DMS79 treated with DMSO at 0.1 percent for 48 hours (cell line): Measurements from ENCODE around the gene LCP2.
"Not testable (repeated sequence)": the region's sequence is repeated elsewhere in the genome, so short reads cannot be mapped to it uniquely, and the experiment has no call there.

ENCODE experiments used
- DNase-seq: peaks from one replicate; lab custom pipeline; 2025; lab: John Stamatoyannopoulos, UW

The LCP2 gene

GRCh38 chr5:170248172-170248930 is 49.2 kb downstream of the LCP2 start:
- no peak for DNase-seq

GRCh38 chr5:170247363-170247762 is 50.2 kb downstream of the LCP2 start:
- DNase-seq = no peak

GRCh38 chr5:170246126-170246870 is 51.3 kb downstream of the LCP2 start:
- no peak for DNase-seq

- DNase-seq = not testable (repeated sequence)
These were observed 52.1 kb downstream of the LCP2 start for GRCh38 chr5:170245436-170245835.

GRCh38 chr5:170238456-170239196 is 59.0 kb downstream of the LCP2 start:
- DNase-seq = no peak

- DNase-seq = no peak
These were observed 61.4 kb downstream of the LCP2 start for GRCh38 chr5:170235876-170236864.

GRCh38 chr5:170233358-170233892 is 64.2 kb downstream of the LCP2 start:
- DNase-seq = no peak

- no peak for DNase-seq
These were observed 64.8 kb downstream of the LCP2 start, which contains the start of gene C5orf58 for GRCh38 chr5:170232786-170233185. TSS of gene C5orf58 (plus strand) at chr5:170232985. CDS start at chr5:170234977, 1,992 bp downstream.

GRCh38 chr5:170228762-170229435 is 68.7 kb downstream of the LCP2 start:
- no peak for DNase-seq

GRCh38 chr5:170226661-170227060 is 70.9 kb downstream of the LCP2 start:
- no peak for DNase-seq

- no peak for DNase-seq
These were observed 71.4 kb downstream of the LCP2 start for GRCh38 chr5:170226129-170226615.

- DNase-seq = peak; percentile 16
These were observed 72.0 kb downstream of the LCP2 start for GRCh38 chr5:170225326-170226128.

GRCh38 chr5:170223906-170224305 is 73.7 kb downstream of the LCP2 start:
- no peak for DNase-seq

GRCh38 chr5:170223360-170223759 is 74.2 kb downstream of the LCP2 start:
- DNase-seq = no peak

GRCh38 chr5:170221327-170221741 is 76.2 kb downstream of the LCP2 start:
- no peak for DNase-seq

GRCh38 chr5:170220191-170220590 is 77.4 kb downstream of the LCP2 start:
- DNase-seq = no peak

GRCh38 chr5:170219615-170220014 is 78.0 kb downstream of the LCP2 start:
- DNase-seq = no peak

GRCh38 chr5:170218726-170219125 is 78.9 kb downstream of the LCP2 start:
- DNase-seq = no peak

- DNase-seq = no peak
These were observed 79.7 kb downstream of the LCP2 start for GRCh38 chr5:170217831-170218230.
